Activated naive CD4-positive, alpha-beta T cell treated with Interleukin-2 at 50 U/mL for 16 hours (primary cell): ENCODE measurements around the gene MUC6.
A peak's percentile ranks its signal among the peaks of the same experiment; 100 is the strongest.

Source experiments
- DNase-seq: peaks from one replicate; pipeline ENCODE4 v3.0.0-alpha.2; 2020

Gene MUC6

GRCh38 chr11:1051356-1052132 is 15.0 kb upstream of the MUC6 start:
- DNase-seq: no peak

- peak; percentile 76 for DNase-seq
Measured at GRCh38 chr11:1050581-1051355, 14.2 kb upstream of the MUC6 start.

- DNase-seq: no peak
Measured at GRCh38 chr11:1049911-1050580, 13.5 kb upstream of the MUC6 start.

- DNase-seq: no peak
Measured at GRCh38 chr11:1049431-1049891, 12.9 kb upstream of the MUC6 start.

GRCh38 chr11:1049071-1049405 is 12.5 kb upstream of the MUC6 start:
- no peak for DNase-seq

GRCh38 chr11:1048375-1049070 is 12.0 kb upstream of the MUC6 start:
- no peak for DNase-seq

GRCh38 chr11:1047595-1048156 is 11.2 kb upstream of the MUC6 start:
- no peak for DNase-seq

- DNase-seq: no peak
Measured at GRCh38 chr11:1044160-1044559, 7.6 kb upstream of the MUC6 start.

- DNase-seq: no peak
Measured at GRCh38 chr11:1043563-1044096, 7.1 kb upstream of the MUC6 start.

- DNase-seq: no peak
Measured at GRCh38 chr11:1042626-1043562, 6.4 kb upstream of the MUC6 start.

GRCh38 chr11:1041936-1042608 is 5.6 kb upstream of the MUC6 start:
- DNase-seq: no peak

- no peak for DNase-seq
Measured at GRCh38 chr11:1041471-1041870, 5.0 kb upstream of the MUC6 start.

- DNase-seq: no peak
Measured at GRCh38 chr11:1041149-1041467, 4.6 kb upstream of the MUC6 start.

- DNase-seq: no peak
Measured at GRCh38 chr11:1040428-1041148, 4.1 kb upstream of the MUC6 start.

- DNase-seq: no peak
Measured at GRCh38 chr11:1039481-1040427, 3.2 kb upstream of the MUC6 start.

- DNase-seq: no peak
Measured at GRCh38 chr11:1038921-1039320, 2.4 kb upstream of the MUC6 start.

GRCh38 chr11:1038361-1038760 is 1.8 kb upstream of the MUC6 start:
- DNase-seq: no peak

GRCh38 chr11:1037506-1038055 is 1.1 kb upstream of the MUC6 start:
- no peak for DNase-seq

- DNase-seq: no peak
Measured at GRCh38 chr11:1036931-1037330, 413 bp upstream of the MUC6 start.
